ENCODE measurements around the gene LRRC37A2.
"Not testable (repeated sequence)": the region's sequence is repeated elsewhere in the genome, so short reads cannot be mapped to it uniquely, and the experiment has no call there.

- TF ChIP-seq EZH2phosphoT487 (IDR thresholded peaks at IDR 0.05; ENCODE audit: insufficient read depth, low read depth); EZH2 (IDR thresholded peaks at IDR 0.05; ENCODE audit: insufficient read depth, poor library complexity, severe bottlenecking): not testable (repeated sequence)
Observed at GRCh38 chr17:46492021-46492420, 20.2 kb upstream of the LRRC37A2 start.

Measured in GM23248 (cell line).